Adrenal gland (tissue), 5 donors: Measurements from ENCODE around the gene HSPA12A.

Experiments used
- CTCF ChIP-seq, 6 experiments: fragments of 450-650 bp in 4 of 6; fragments of 200-600 bp in 2 of 6; sonication (generic) in 1 of 6; IDR thresholded peaks; 1 replicate in 5 of 6; 2 replicates in 1 of 6; pipeline versions ENCODE4 v1.5.1 to v1.8.0; 2016 to 2021; ENCODE audit warnings: antibody characterized with exemption in 6 of 6, mild to moderate bottlenecking in 2 of 6, moderate library complexity in 1 of 6
- POLR2A ChIP-seq, 2 donors: fragments of 450-650 bp; IDR thresholded peaks; one replicate each; pipeline ENCODE4 v1.6.1; 2017; ENCODE audit warnings: antibody characterized with exemption in 2 of 2, mild to moderate bottlenecking in 2 of 2, moderate library complexity in 1 of 2
- donor health status: DM: no; HTN: no; CAD: no.

- no peak for TF ChIP-seq CTCF (IDR thresholded peaks at IDR 0.05)
- TF ChIP-seq POLR2A (IDR thresholded peaks at IDR 0.05) = no peak
Observed at GRCh38 chr10:116764979-116765378, 22.6 kb upstream of the HSPA12A start.
